Measurements from ENCODE around the gene HAPSTR1.
"Not testable (repeated sequence)": the region's sequence is repeated elsewhere in the genome, so short reads cannot be mapped to it uniquely, and the experiment has no call there.

Gene HAPSTR1, protein sequence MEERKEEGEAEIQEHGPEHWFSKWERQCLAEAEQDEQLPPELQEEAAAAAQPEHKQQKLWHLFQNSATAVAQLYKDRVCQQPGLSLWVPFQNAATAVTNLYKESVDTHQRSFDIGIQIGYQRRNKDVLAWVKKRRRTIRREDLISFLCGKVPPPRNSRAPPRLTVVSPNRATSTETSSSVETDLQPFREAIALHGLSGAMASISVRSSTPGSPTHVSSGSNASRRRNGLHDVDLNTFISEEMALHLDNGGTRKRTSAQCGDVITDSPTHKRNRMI

DNA sequence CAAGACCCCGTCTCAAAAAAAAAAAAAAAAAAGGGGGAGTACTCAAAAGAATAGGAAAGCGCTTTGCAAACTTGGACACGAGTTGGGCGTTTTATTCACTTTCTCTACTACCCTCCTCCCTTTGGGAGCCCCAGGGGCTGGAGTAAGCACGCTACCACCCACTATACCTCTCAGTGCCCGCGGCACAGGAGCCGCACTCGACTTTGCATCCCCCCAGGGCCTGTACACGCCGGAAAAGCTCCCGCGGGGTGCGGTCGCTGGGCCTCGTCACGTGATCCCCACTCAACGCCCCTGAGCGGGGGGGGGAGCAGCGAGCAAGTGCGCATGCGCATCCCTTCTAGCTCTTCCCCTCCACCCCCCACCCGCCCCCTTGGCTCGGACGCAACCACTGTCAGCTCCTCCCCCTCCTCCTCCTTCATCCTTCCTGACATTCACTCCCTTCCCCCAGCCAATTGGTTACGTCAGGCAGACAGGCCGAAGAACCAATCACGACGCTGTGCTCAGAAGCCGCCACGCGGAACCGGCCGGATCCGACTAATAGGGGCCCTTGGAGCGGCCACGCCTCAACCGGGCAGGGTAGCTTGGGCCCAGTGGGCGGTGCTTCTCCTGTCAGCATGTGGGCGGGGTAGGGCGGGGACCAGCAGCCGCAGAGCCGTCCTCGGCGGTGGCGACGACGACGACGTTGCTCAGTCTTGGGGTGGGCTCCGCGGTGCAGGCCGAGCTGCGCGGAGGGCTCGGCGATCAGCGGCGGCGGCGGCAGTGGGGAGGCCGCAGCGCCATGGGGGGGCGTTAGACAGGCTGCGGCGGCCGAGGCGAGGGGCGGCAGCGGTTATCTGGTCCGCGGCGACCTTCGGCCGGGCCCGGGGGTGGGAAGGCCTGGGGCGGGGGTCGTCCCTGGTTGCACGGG is at the start of gene HAPSTR1:
Gene HAPSTR1, plus strand, starts transcription at position 685 of the 907 bp plus-strand sequence. CDS start 401 bp downstream, outside the sequence.
- FAIRE-seq: no peak

DNA sequence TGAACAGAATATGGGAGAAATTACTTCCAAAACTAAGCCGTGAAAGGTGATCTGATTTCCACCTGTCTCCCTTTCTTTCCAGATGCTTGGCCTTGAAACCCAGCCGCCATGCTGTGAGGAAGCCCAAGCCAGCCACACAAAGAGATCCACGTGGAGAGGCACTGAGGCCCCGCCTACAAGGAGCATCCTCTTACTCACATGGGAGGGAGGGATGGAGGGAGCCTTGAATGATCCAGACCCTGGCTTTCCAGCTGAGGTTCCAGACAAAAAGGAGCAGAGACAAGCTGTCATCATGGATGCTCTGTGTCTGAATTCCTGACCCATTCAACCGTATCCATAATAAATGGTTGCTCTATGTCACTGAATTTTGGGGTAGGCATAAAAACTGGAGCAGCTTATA is 48.9 kb upstream of the HAPSTR1 start:
- no peak for FAIRE-seq

DNA sequence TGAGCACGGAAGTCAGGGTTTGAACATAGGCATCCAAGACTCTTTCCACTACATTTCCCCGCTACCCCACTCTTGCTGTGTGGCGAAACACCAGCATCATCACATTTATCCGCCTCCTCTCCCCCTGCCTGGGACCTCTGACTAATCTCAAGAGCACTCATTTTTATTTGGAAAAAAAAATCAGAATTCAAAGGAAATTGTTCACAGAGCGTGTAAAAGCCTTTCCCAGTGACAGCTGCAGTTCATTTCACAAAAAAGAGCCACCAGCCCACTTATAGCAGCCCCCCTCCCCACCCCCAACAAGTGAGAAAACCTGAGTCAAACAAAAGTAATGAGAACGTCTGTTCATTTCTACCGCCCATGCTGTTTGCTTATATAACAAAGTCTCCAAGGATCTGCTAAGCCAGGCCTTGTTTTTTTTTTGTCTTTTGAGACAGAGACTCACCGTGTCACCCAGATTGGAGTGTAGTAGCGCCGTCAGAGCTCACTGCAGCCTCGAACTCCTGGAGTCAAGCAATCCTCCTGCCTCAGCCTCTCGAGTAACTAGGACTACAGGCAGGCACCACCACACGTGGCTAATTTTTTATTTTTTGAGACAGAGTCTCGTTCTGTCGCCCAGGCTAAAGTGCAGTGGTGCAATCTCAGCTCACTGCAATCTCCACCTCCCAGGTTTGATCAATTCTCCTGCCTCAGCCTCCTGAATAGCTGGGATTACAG is 48.3 kb upstream of the HAPSTR1 start:
- no peak for FAIRE-seq

DNA sequence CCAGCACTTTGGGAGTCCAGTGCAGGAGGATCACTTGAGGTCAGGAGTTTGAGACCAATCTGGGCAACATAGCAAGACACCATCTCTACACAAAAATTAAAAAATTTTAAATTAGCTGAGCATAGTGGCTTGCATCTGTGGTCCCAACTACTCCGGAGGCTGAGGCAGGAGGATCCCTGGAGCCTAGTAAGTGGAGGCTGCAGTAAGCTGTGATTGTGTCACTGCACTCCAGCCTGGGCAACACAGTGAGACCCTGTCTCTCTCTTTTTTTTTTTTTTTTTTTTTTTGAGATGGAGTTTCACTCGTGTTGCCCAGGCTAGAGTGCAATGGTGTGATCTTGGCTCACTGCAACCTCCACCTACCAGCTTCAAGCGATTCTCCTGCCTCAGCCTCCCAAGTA is 45.9 kb upstream of the HAPSTR1 start:
- not testable (repeated sequence) for FAIRE-seq

DNA sequence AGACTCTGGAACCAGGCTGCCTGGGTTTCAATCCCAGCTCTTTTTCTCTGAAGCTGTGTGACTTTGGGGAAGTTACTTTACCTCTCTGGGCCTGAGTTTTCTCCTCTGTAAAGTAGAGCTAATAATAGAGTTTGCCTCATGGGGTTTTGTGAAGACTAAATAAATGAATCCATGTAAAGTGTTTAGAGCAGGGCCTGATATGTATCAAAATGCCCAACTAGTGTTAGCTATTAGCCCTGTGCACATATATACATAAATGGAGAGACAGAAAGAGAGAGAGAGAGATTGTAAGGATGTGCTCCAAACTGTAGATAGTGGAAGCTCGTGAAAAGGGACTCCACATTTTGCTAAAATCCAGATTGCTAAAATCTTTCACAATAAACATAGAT is 44.8 kb upstream of the HAPSTR1 start:
- no peak for FAIRE-seq

DNA sequence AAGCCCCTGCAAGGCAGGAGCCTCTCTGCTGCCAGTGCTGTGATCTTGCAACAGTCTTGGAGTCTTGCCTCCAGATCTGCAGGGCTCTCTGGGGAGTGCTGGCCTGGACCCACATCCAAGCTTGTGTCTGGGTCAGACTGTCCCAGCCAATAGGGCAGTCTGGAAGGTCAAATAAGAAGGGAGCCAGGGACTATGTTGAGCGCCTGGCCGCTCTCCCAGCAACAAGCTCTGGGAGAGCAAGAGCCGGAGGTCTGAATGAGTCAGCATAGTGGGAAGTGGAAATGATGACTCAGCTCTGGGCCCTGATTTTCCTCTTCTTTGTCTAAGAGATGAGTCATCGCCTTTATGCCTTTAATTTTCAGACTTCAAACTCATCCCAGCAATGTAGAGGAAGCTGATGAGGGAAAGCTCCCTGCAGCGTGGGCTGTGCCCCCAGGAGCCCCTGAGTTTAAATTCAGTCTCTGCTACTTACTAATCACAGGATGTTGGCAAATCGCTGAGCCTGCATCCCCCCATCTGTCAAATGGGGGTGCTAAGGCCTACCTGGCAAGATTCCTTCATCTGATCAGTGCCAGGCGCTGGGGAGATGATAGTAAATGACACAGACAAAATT is 43.6 kb upstream of the HAPSTR1 start:
- FAIRE-seq: peak; percentile 90

DNA sequence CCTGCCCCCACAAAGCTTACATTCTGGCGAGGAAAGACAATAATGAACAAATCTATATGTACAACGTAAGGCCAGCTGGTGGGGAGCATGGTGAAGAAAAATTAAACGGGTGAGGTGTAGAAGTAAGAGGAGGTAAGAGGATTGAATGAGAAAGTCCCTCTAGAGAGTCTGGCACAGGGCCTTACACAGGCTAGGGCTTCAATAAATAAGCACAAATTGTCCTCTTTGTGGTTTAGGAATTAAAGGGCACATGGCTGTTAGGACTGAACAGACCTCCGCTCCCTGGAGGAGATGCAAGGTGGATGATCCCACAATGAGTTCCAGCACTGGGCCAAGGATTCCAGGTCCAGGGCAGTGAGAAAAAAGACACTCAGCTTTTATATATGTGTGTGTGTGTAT is 43.1 kb upstream of the HAPSTR1 start:
- FAIRE-seq: no peak

DNA sequence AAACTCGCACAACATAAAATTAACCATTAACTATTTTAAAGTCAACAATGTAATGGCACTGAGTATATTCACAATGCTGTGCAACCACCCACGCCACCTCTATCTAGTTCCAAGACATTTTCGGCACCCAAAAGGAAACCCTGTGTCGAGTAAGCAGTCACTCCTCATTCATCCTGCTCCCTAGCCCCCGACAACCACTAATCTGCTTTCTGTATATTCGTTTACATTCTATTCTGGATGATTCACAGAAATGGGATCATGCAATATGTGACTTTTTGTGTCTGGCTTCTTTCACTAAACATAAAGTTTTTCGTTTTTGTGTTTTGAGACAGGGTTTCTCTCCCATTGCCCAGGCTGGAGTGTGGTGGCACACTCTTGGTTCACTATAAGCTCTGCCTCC is 42.2 kb upstream of the HAPSTR1 start:
- FAIRE-seq: no peak

DNA sequence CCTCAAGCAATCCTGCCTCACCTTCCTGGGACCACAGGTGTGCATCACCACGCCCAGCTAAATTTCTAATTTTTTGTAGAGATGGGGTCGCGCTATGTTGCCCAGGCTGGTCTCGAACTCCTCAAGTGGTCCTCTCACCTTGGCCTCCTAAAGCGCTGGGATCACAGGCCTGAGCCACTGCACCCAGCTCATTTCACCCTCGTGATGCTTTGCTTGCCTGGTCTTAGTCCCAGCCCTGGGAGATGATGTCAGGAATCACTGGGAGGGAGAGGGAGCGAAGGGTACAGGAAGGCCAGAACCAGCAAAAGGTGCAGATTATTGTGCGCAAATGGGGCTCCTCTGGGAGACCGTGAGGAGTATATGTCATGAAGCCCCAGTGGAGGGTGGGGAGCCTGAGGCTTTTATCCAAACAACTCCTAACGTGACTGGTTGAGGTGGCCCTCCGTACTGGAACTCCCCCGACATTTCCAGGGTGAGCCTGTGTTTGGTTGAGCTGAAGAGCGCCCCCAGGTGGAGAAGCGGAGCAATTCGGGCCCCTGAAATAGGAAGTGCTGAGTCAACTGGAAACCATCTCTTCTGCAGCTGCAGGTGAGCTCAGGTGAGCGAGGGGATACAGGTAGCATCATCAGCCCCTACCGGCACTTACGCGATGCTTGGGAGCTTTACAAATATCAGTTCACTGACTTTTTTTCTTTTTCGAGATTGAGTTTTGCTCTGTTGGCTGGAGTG is 41.2 kb upstream of the HAPSTR1 start:
- no peak for FAIRE-seq

DNA sequence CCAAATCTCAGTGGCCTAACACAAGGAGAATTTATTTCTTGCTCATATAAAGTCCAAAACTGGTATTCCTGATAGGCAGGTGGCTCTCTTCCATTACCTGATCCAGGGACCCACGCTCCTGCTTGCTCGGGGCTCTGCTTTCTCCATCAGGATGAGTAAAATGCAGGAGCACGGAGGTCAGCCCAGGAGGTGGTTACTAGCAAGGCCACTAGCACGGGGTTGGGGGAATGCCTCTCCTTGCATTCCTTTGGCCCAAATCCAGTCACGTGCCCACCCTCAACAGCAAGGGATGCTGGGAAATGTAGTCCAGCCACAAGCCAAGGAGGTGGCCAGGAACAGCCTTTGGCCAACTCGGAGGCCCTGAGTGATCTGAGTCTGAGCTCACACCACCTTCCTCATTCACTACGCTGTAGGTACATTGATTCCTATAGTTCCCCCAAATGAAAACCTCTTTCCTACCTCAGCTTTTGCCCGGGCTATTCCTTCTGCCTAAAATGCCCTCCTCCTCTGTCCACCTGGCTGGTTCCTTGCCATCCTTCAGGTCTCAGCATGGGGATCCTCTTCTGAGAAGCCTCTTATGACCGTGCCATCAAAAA is 38.3 kb upstream of the HAPSTR1 start:
- FAIRE-seq: no peak

DNA sequence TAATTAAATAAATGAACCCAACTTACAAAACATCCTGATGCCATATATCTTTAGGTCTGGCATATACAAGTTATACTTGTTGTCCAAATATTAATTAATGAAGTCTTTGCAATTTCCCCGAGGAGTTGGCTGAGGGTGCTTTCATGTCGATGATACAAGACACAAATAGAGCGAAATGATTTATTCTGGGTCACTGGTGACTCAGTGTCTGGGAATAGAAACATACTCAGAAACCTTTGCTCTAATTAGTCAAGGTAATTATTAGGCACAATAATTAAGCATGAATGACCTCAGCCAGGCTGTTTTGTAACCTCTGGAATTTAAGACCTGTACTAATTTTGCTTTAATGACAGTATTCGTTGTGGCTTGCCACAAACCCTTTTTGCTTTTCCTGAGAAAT is 37.0 kb upstream of the HAPSTR1 start:
- FAIRE-seq: no peak

DNA sequence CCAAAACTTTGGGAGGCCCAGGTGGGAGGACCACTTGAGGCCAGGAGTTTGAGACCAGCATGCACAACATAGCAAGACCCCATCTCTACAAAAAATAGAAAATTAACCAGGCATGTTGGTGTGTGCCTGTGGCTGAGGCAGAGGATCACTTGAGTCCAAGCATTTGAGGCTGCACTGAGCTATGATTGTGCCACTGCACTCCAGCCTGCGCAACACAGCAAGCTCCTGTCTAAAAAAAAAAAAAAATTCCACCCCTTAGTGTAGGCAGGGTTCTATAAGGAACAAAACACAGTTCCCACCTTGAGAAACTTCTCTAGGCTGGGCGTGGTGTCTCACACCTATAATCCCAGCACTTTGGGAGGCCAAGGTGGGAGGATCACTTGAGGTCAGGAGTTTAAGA is 36.3 kb upstream of the HAPSTR1 start:
- FAIRE-seq: no peak

DNA sequence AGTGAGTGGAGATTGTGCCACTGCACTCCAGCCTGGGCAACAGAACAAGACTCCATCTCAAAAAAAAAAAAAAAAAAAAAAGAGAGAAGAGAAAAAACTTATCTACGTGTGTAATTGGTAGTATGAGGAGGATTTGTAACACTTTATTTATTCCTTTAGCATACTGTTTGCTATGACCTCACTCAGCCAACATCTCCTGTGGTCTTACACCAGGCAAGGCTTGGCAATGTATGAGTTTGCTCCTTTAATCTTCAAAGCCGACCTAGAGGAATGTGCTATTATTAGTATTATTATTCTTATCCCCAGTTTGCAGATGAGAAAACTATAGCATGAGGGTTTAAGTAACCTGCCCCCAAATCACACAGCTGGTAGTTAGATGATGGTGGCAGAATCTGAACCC is 35.8 kb upstream of the HAPSTR1 start:
- no peak for FAIRE-seq

DNA sequence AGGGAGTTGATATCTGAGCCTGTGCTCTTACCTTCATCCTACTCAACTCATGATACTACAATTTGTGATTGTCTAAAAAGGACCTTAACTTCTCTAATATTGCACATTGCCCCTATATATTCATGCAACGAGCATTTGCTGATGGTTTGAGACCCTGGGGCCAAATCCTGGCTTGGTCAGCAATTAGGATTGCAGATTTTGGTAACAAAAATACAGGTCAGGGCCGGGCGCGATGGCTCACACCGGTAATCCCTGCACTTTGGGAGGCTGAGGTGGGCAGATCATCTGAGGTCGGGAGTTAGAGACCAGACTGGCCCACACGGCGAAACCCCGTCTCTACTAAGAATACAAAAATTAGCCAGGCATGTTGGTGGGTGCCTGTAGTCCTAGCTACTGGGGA is 35.4 kb upstream of the HAPSTR1 start:
- no peak for FAIRE-seq

DNA sequence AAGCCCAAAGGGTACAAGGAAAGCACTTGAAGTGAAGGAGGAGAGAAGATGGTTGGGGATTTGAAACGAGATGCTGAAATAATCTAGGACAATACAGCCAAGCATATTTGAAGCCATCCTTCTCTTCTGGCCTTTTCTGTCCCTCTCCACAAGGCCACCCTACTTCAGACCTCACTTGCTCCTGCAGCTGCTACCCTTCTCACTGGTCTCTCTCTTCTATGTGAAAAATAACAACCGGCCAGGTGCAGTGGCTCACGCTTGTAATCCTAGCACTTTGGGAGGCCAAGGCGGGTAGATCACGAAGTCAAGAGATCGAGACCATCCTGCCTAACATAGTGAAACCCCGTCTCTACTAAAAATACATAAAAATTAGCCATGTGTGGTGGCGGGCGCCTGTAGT is 33.2 kb upstream of the HAPSTR1 start:
- no peak for FAIRE-seq

DNA sequence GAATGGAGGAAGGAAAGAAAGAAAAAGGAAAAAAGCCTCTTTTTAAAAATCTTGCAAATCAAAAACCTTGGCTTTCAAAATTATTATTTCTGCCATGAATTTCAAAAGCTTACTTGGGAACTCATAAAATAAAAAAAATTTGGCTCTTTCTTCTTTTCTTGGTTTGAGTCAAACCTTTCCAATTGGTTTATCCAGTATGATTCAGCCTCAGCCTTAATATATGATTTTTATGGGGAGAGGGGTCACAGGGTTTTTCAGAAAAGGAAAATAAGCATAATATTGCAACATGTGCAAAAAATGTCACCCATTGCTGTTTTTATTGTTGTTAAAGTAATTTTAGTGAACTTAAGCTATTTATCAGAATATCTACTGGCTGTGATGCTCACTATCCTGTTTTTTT is 31.2 kb upstream of the HAPSTR1 start:
- no peak for FAIRE-seq

DNA sequence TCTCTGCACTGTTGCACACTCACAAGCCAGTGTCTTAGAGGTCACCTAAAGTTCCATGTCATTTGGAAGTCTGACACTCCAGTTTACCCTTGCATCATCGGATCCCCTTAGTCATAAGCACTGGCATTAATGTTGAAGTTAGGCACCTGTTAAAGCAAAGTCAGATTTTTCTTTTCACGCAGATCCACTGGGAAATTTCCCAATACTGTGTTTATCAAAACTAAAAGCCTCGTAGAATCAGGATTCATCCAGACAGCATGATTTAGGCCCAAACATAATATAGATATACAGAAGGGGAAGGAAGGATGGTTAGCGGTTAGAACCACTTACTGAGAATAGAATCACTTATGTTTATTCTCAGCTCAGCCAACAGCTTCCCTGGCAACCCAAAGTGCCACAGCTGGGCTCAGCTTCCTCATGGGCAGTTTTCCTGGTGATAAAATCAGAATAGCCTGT is 30.1 kb upstream of the HAPSTR1 start:
- FAIRE-seq: peak; percentile 65

DNA sequence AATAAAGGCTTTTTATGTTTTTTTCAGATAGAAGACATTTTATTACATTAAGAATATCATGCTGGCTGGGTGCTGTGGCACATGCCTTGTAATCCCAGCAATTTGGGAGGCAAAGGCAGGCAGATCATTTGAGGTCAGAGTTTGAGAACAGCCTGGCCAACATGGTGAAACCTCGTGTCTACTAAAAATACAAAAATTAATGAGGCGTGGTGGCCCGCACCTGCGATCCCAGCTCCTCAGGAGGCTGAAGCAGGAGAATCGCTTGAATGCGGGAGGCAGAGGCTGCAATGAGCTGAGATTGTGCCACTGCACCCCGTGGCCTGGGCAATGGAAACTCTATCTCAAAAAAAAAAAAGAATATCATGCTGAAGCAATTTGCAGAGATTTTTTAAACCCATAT is 29.1 kb upstream of the HAPSTR1 start:
- FAIRE-seq: no peak

DNA sequence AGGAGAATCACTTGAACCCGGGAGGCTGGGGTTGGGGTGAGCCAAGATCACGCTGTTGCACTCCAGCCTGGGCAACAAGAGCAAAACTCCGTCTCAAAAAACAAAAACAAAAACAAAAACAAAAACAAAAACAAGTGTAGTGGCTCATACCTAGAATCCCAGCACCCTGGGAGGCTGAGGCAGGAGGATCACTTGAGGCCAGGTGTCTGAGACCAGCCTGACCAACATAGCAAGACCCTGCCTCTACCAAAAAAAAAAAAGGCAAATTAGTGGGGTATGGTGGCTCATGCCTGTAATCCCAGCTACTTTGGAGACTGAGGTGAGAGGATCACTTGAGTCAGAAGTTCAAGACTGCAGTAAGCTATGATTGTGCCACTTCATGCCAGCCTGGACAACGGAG is 26.4 kb upstream of the HAPSTR1 start:
- FAIRE-seq: no peak

DNA sequence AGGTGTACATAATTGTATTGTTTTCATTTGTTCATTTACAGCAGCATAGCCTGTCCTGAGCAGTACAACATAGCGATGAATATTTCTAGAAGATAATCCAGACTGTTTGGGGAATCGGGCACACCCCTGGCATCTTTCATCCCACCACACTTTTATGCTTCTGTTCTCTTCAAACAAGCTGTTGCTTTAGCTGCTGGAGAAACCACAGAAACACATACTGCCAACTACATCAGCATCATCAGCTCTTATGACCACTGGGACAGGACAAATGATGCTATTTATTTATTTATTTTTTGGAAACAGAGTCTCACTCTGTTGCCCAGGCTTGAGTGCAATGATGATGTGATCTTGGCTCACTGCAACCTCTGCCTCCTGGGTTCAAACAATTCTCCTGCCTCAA is 22.6 kb upstream of the HAPSTR1 start:
- FAIRE-seq: no peak

DNA sequence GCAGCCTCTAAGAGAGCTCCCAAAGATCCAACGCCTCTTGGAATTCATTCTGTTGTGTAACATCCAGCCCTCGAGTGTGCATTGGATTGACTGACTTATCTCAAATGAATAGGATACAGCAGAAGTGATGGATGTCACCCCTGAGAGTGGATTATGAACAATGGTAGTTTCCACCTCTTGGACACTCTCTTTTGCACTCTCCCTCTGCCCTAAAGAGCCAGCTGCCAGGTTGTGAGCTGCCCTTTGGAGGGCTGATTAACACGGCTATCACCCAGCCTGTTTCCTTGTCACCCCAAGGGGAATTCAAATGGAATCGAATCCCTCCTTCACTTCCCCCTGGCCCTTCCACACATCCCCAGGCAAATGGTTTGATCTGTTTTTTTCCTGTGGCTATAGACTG is 21.2 kb upstream of the HAPSTR1 start:
- FAIRE-seq: no peak

DNA sequence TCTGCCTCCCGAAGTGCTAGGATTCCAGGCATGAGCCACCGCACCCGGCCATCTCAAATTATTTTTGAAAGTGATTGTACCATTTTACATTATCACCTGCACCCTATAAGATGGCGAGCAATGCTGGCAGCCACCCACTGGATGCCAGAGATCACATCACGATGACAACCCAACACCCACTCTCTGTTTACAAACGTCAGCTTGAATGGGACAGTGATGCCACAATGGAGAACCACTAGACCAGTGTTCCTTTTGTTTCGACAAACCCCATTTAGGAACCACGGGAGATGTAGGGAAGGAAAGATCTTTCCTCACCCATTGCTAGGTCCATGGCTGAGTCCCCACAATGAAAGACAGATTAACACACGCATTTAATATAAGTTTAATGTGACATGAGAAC is 20.1 kb upstream of the HAPSTR1 start:
- FAIRE-seq: no peak

Measured in islet of Langerhans (tissue), 1 donor.